HG02981 (cell line): ENCODE measurements around the gene TNPO1.

Experiments used
- ATAC-seq: cut with Tn5 transposase; IDR thresholded peaks from one replicate; pipeline ENCODE4 v1.9.1; 2021; ENCODE audit warnings: mild to moderate bottlenecking, moderate library complexity; ENCODE audit not compliant: unreplicated experiment

Gene TNPO1

GRCh38 chr5:72849546-72849945 is 33.1 kb downstream of the TNPO1 start:
- ATAC-seq, result no peak

- ATAC-seq, result no peak
These were observed 33.7 kb downstream of the TNPO1 start for GRCh38 chr5:72850113-72850512.

- ATAC-seq, result no peak
These were observed 35.9 kb downstream of the TNPO1 start for GRCh38 chr5:72852356-72852755.

GRCh38 chr5:72854419-72854818 is 38.0 kb downstream of the TNPO1 start:
- ATAC-seq, result no peak

- no peak for ATAC-seq
These were observed 39.4 kb downstream of the TNPO1 start for GRCh38 chr5:72855821-72856220.

- ATAC-seq, result no peak
These were observed 40.9 kb downstream of the TNPO1 start for GRCh38 chr5:72857396-72857795.

GRCh38 chr5:72859127-72859526 is 42.7 kb downstream of the TNPO1 start:
- ATAC-seq, result no peak

- ATAC-seq, result no peak
These were observed 44.0 kb downstream of the TNPO1 start for GRCh38 chr5:72860499-72860898.

- ATAC-seq, result no peak
These were observed 55.0 kb downstream of the TNPO1 start for GRCh38 chr5:72871366-72872024.

GRCh38 chr5:72878854-72879253 is 62.4 kb downstream of the TNPO1 start:
- ATAC-seq, result no peak

- no peak for ATAC-seq
These were observed 66.5 kb downstream of the TNPO1 start for GRCh38 chr5:72882989-72883388.

- ATAC-seq, result no peak
These were observed 67.4 kb downstream of the TNPO1 start for GRCh38 chr5:72883850-72884249.

GRCh38 chr5:72884892-72885291 is 68.4 kb downstream of the TNPO1 start:
- no peak for ATAC-seq

- ATAC-seq, result no peak
These were observed 69.4 kb downstream of the TNPO1 start for GRCh38 chr5:72885824-72886223.

GRCh38 chr5:72888595-72888994 is 72.1 kb downstream of the TNPO1 start:
- no peak for ATAC-seq

- ATAC-seq, result no peak
These were observed 72.9 kb downstream of the TNPO1 start for GRCh38 chr5:72889324-72889723.

GRCh38 chr5:72892846-72893245 is 76.4 kb downstream of the TNPO1 start:
- no peak for ATAC-seq

GRCh38 chr5:72895758-72896157 is 79.3 kb downstream of the TNPO1 start:
- no peak for ATAC-seq

- ATAC-seq, result no peak
These were observed 90.3 kb downstream of the TNPO1 start for GRCh38 chr5:72906806-72907205.

GRCh38 chr5:72908664-72909063 is 92.2 kb downstream of the TNPO1 start:
- ATAC-seq, result no peak

GRCh38 chr5:72917371-72917776 is 100.9 kb downstream of the TNPO1 start:
- ATAC-seq, result no peak

- no peak for ATAC-seq
These were observed 104.4 kb downstream of the TNPO1 start for GRCh38 chr5:72920690-72921502.
